Measurements from ENCODE around the gene ARID3A.

Gene ARID3A

GRCh38 chr19:963486-963951, 37.7 kb downstream of the ARID3A start:
- DNase-seq = no peak

- DNase-seq = no peak
These were observed 38.3 kb downstream of the ARID3A start for GRCh38 chr19:964116-964520.

DNA sequence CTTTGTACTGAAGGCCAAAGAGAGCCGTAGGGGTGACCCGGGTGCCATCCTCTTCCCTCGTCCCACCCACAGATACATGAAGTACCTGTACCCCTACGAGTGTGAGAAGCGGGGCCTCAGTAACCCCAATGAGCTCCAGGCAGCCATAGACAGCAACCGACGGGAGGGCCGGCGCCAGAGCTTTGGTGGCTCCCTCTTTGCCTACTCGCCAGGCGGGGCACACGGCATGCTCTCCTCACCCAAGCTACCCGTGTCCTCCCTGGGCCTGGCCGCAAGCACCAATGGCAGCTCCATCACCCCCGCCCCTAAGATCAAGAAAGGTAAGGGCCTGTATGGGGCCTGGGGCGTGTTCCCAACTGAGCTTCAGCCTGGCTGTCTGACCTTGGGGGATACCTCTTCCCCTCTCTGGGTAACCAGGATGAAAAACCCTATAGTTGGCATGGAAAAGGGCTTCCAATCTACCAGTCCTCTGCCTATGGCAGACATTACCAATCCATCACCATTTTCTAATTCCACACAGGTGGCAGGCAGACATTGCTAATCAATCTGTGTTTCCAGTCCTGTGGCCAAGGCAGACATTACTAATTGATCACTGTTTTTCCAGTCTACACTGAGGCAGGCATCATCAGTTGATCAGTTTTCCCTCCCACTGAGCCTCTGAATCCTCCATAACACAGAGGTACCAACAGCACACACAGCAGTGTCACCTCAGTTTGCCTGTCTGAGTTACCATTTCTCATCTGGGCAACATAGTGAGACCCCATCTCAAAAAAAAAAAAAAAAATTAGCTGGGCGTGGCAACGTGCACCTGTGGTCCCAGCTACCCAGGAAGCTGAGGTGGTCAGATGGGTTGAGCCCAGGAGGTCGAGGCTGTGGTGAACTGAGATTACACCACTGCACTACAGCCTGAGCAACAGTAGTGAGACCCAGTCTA, 39.2 kb downstream of the ARID3A start:
- DNase-seq = no peak

DNA sequence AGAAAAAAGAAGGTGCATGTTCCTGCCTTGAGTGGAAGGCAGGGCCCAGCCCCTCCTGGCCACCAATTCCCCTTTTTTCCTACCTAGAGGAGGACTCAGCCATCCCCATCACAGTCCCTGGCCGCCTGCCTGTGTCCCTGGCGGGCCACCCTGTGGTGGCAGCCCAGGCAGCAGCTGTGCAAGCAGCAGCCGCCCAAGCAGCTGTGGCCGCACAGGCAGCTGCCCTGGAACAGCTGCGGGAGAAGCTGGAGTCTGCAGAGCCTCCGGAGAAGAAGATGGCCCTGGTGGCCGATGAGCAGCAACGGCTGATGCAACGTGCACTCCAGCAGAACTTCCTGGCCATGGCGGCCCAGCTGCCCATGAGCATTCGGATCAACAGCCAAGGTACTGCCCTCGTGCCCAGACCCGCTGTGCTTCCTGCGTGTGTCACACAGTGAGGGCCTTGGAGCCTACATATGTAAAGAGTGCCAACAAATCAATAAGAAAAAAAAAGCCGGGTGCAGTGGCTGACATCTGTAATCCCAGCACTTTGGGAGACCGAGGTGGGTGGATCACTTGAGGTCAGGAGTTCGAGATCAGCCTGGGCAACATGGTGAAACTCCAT, 40.8 kb downstream of the ARID3A start:
- DNase-seq = no peak

- no peak for DNase-seq
These were observed 44.9 kb downstream of the ARID3A start for GRCh38 chr19:970695-971094.

DNA sequence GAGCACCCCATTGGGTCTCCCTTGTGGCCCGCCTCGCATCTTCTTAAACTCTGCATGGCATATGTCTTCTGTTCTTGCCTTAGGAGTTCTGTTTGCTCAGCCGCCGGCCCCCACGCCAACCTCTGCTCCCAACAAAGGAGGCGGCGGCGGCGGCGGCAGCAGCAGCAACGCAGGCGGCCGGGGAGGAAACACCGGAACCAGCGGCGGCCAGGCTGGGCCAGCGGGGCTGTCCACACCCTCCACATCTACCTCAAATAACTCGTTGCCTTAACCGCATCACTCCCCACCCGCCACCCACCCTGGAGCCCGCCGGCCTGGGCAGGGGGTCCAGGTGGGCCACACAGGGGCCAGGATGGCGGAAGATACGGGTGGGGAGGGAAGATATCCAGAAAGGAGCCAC, 46.0 kb downstream of the ARID3A start:
- DNase-seq = no peak

GRCh38 chr19:972281-972680, 46.4 kb downstream of the ARID3A start:
- no peak for DNase-seq

DNA sequence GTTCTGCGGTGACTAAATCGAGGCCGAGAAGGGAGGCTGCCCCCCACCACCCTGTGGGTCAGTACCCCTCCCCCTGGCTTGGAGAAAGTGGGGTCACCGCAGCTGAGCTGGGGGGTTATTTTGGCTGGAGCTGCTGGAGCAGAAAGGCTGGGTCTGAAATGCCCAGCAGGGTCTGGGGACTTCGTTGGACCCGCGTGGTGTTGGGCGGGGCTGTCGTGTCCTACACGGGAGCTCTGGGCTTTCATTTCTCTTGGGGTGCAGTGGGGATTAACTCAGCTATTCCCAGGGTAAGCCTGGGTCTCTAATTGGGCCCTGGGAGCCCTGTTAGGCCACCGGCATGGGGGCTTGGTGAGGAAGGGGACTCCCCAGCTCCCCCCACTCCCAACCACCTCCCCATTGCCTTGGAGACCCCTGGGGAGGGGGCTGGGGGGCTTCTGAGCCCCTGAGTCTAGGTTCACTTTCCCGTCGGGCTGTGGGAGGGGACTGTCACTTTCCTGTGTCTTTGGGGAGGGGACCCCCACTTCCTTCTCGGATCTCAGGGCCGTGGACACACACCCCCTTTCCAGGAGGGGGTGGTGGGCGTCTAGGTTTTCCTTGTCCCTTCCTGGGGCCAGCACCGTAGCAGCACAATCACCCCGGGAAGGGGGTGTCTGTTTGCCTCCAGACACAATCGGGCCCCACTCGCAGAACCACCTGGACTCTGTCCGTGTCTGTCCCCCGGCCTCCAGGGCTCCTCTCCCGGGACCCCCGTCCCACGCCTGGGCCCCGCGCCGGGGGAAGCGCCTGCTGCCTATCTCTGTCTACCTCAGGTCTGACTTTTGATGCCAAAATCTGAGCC, 48.1 kb downstream of the ARID3A start:
- no peak for DNase-seq

DNA sequence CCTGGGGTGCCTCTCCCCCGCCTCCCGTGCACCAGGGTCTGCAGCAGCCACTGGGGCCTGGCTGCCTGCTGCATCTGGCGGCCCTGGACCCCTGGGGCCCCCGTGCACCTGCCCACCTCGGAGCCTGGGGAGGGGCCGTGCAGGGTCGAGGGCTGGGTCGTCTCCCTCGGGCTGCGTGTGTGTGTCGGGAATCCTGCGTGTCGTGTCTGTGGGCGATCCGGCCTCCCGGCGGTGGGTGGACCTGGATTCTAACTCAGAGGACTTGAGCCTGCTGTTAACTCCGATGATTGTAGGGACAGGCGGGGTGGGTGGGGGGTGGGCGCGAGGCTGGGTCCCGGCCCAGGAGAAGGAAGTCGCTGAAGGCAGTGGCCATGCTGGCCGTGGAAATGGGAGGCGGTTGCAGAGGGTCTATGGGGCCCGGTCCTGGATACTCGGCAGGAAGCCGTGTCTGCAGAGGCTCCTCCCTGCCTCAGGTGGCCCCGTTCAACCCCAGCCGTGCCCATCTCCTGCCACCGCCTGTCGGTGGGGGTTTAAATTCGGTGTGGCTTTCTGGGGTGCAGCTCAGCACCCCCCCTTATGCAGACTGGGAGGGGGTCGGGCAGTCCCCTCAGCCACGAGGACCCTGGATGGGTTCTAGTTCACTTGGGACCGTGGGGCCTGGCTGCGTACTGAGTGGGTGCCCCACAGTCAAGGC, 48.9 kb downstream of the ARID3A start:
- no peak for DNase-seq

GRCh38 chr19:976476-976875, 50.6 kb downstream of the ARID3A start:
- DNase-seq = no peak

GRCh38 chr19:977058-977464, 51.2 kb downstream of the ARID3A start:
- no peak for DNase-seq

DNA sequence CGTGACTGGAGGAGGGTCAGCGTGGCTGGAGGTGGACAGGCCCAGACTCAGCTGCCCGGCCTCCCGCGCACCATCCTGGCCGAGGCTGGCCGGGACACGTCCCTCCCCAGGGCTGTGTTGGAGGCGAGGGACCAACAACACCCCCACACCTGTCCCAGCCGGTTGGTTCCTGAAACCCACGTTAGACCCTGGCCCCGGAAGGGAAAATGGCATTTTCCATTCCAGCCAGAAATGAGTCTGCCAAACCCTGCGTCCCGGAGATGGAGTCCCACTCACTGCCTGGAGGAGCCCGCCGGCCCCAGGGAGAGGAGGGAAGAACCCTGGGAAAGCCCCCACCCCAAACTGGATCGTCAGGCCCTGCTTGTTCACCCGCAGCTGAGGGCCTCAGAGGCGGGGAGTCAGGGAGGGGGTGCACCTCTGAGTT, 53.5 kb downstream of the ARID3A start:
- no peak for DNase-seq

- DNase-seq = no peak
These were observed 54.5 kb downstream of the ARID3A start for GRCh38 chr19:980133-980998.

- DNase-seq = peak; percentile 27
These were observed 56.8 kb downstream of the ARID3A start for GRCh38 chr19:982567-983170.

GRCh38 chr19:984165-984967, 58.5 kb downstream of the ARID3A start, which contains the start of gene WDR18:
WDR18 (plus strand) TSS chr19:984345; CDS start chr19:984354, 9 bp downstream.
- peak; percentile 54 for DNase-seq

DNA sequence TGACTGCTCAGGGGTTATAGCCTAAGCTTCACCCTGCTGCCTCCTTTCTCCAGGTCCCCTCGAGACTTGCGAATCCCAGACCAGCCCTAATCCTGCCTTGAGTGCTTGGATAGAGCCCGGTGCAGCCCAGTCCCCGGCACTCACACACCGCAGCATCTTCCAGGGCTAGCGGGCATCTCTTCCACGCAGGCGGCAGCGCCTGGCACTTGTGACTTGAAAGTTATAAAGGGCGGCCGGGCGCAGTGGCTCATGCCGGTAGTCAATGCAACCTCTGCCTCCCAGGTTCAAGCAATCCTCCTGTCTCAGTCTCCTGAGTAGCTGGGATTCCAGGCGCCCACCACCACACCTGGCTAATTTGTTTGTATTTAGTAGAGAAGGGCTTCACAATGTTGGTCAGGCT, 60.2 kb downstream of the ARID3A start:
- DNase-seq = no peak

GRCh38 chr19:988081-988480, 62.2 kb downstream of the ARID3A start:
- DNase-seq = no peak

- no peak for DNase-seq
These were observed 62.7 kb downstream of the ARID3A start for GRCh38 chr19:988510-988909.

DNA sequence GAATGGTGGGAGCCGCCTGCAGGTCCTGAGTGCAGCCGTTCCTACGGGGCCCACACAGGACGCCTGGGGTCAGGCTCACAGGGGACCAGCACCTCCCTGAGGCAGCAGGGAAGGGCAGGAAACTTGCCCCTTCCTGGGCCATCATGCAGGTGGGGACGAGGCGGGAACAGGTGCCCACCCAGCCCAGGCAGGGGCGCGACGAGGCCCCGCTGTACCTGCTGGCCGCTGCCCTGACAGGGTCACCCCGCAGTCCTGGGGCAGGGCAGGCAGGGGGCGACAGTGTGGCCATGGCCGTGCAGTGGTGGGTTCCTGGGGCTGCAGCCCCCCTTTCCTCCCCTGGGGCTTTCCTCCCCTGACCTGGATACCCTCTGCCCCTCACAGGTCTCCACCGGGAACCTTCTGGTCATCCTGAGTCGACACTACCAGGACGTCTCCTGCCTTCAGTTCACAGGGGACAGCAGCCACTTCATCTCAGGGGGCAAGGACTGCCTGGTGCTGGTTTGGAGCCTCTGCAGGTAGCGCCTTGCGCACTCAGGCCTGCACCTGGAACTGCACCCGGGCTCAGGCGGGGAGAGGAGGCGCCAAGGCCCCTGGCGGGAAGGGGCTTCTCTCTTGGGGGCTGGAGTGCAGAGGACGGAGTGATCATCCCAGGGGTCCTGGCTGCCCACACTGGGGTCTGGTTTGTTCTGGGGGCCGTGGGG, 63.7 kb downstream of the ARID3A start:
- no peak for DNase-seq
